ENCODE measurements around the gene KIF6. TPM values are rescaled to one million over a fixed set of nuclear protein-coding genes. Genes with fewer than 3 reads are reported as not detected.

The KIF6 gene
- total RNA-seq, 1 experiment from 2014 or later = 2.7 TPM

GRCh38 chr6:39387785-39388184 is 337.4 kb downstream of the KIF6 start:
- no peaks in the 10 kb centered on the region for H3K27me3 ChIP-seq (replicated peaks; ENCODE audit: insufficient read depth, low read depth, low read length, poor library complexity)
- peak; percentile 29 for DNase-seq (ENCODE audit: low spot score)
- POLR2A ChIA-PET (ENCODE audit: low non-redundant PET) = no interaction called here
- H3K27ac ChIP-seq (ENCODE audit: low read depth, low read length, poor library complexity, severe bottlenecking) = no peak overlapping the region
- no TSS peak for BruUV-seq (replicated peaks)
- no peaks in the 10 kb centered on the region for H3K4me1 ChIP-seq (ENCODE audit: insufficient read depth, low read length, poor library complexity, severe bottlenecking)
- no peaks in the 10 kb centered on the region for H3K36me3 ChIP-seq (ENCODE audit: insufficient read depth, low read length, poor library complexity, severe bottlenecking)
- peaks cover 4% of the 10 kb centered on the region for H3K9me3 ChIP-seq (ENCODE audit: low read depth, low read length, poor library complexity, severe bottlenecking)
- no peak for TF ChIP-seq CTCF (conservative IDR thresholded peaks at IDR 0.05; ENCODE audit: low read depth, low read length)
- TF ChIP-seq EZH2 (IDR thresholded peaks at IDR 0.05; ENCODE audit: borderline replicate concordance, low read depth, low read length, poor library complexity, severe bottlenecking) = no peak
- intact Hi-C loops (cut with micrococcal nuclease; ENCODE audit: unreplicated experiment) = no loop called here
- H3K4me3 ChIP-seq (ENCODE audit: low read depth, low read length, poor library complexity, severe bottlenecking) = no peak overlapping the region
- CTCF ChIA-PET = no interaction called here

- Histone ChIP-seq H3K27ac (ENCODE audit: low read depth, low read length, poor library complexity, severe bottlenecking) (no peak overlapping the region), H3K27me3 (replicated peaks; ENCODE audit: insufficient read depth, low read depth, low read length, poor library complexity) (no peaks in the 10 kb centered on the region), H3K4me3 (ENCODE audit: low read depth, low read length, poor library complexity, severe bottlenecking) (no peak overlapping the region), H3K9me3 (ENCODE audit: low read depth, low read length, poor library complexity, severe bottlenecking) (peaks cover 4% of the 10 kb centered on the region), H3K36me3 (ENCODE audit: insufficient read depth, low read length, poor library complexity, severe bottlenecking) (no peaks in the 10 kb centered on the region), H3K4me1 (ENCODE audit: insufficient read depth, low read length, poor library complexity, severe bottlenecking) (no peaks in the 10 kb centered on the region)
- CTCF ChIA-PET = no interaction called here
- POLR2A ChIA-PET (ENCODE audit: low non-redundant PET) = no interaction called here
- BruUV-seq (replicated peaks) = no TSS peak
- TF ChIP-seq EZH2 (IDR thresholded peaks at IDR 0.05; ENCODE audit: borderline replicate concordance, low read depth, low read length, poor library complexity, severe bottlenecking) (no peak), CTCF (conservative IDR thresholded peaks at IDR 0.05; ENCODE audit: low read depth, low read length) (no peak)
- DNase-seq (ENCODE audit: low spot score) = no peak
- intact Hi-C loops (cut with micrococcal nuclease; ENCODE audit: unreplicated experiment) = no loop called here
Observed at GRCh38 chr6:39386487-39386886, 338.7 kb downstream of the KIF6 start.

GRCh38 chr6:39381550-39382140 is 343.6 kb downstream of the KIF6 start:
- POLR2A ChIA-PET (ENCODE audit: low non-redundant PET) = no interaction called here
- Histone ChIP-seq H3K27ac (ENCODE audit: low read depth, low read length, poor library complexity, severe bottlenecking) (no peak overlapping the region), H3K27me3 (replicated peaks; ENCODE audit: insufficient read depth, low read depth, low read length, poor library complexity) (no peaks in the 10 kb centered on the region), H3K9me3 (ENCODE audit: low read depth, low read length, poor library complexity, severe bottlenecking) (peaks cover 4% of the 10 kb centered on the region), H3K4me1 (ENCODE audit: insufficient read depth, low read length, poor library complexity, severe bottlenecking) (no peaks in the 10 kb centered on the region), H3K4me3 (ENCODE audit: low read depth, low read length, poor library complexity, severe bottlenecking) (no peak overlapping the region), H3K36me3 (ENCODE audit: insufficient read depth, low read length, poor library complexity, severe bottlenecking) (no peaks in the 10 kb centered on the region)
- CTCF ChIA-PET = no interaction called here
- TF ChIP-seq CTCF (conservative IDR thresholded peaks at IDR 0.05; ENCODE audit: low read depth, low read length) (no peak), EZH2 (IDR thresholded peaks at IDR 0.05; ENCODE audit: borderline replicate concordance, low read depth, low read length, poor library complexity, severe bottlenecking) (no peak)
- intact Hi-C loops (cut with micrococcal nuclease; ENCODE audit: unreplicated experiment) = no loop called here
- BruUV-seq (replicated peaks) = no TSS peak
- DNase-seq (ENCODE audit: low spot score) = no peak
